Neural cell (in vitro differentiated cells): ENCODE measurements around the gene RBMS2. TPM values are rescaled to one million over a fixed set of nuclear protein-coding genes. Genes with fewer than 3 reads are reported as not detected.

Experiments used
- H2AFZ ChIP-seq: fragments of 200-600, 300-800 bp; sonication (generic), shearing (Covaris generic); 2 replicates; pipeline ENCODE4 v1.6.0; 2014; ENCODE audit warnings: low read depth, mild to moderate bottlenecking, antibody characterized with exemption, low read length, moderate library complexity
- H3F3A ChIP-seq: fragments of 200-600 bp; shearing (Covaris generic); 2 replicates; pipeline ENCODE4 v1.6.1; 2016; ENCODE audit warnings: mild to moderate bottlenecking, moderate library complexity, mixed read lengths, antibody characterized with exemption, low read length; ENCODE audit not compliant: insufficient read depth, poor library complexity, severe bottlenecking
- H3K27ac ChIP-seq: fragments of 200-600, 300-800 bp; sonication (generic), shearing (Covaris generic); 2 replicates; pipeline ENCODE4 v1.5.1; 2014; ENCODE audit warnings: mild to moderate bottlenecking, low read length, moderate library complexity
- H3K27me3 ChIP-seq: fragments of 300-800, 200-600 bp; sonication (generic), shearing (Covaris generic); 2 replicates; pipeline ENCODE4 v1.6.0; 2014; ENCODE audit warnings: mild to moderate bottlenecking, low read depth, low read length, moderate library complexity; ENCODE audit not compliant: insufficient read depth
- H3K36me3 ChIP-seq: fragments of 300-800, 200-600 bp; sonication (generic), shearing (Covaris generic); 2 replicates; pipeline ENCODE4 v1.5.1; 2014; ENCODE audit warnings: mild to moderate bottlenecking, antibody characterized with exemption, low read length, moderate library complexity; ENCODE audit not compliant: insufficient read depth
- H3K4me2 ChIP-seq: fragments of 300-800, 200-600 bp; sonication (generic), shearing (Covaris generic); 2 replicates; pipeline ENCODE4 v1.6.0; 2014; ENCODE audit warnings: mild to moderate bottlenecking, low read length
- H3K4me3 ChIP-seq: fragments of 300-800, 200-600 bp; sonication (generic), shearing (Covaris generic); 2 replicates; pipeline ENCODE4 v1.5.1; 2014; ENCODE audit warnings: mild to moderate bottlenecking, low read length, moderate library complexity
- H3K79me2 ChIP-seq: fragments of 200-600 bp; shearing (Covaris generic); replicated peaks from 2 replicates; pipeline ENCODE4 v1.6.0; 2014; ENCODE audit warnings: mild to moderate bottlenecking, low read length, moderate library complexity; ENCODE audit not compliant: insufficient read depth
- H3K9ac ChIP-seq: fragments of 300-800, 200-600 bp; sonication (generic), shearing (Covaris generic); 2 replicates; pipeline ENCODE4 v1.6.1; 2016; ENCODE audit warnings: mild to moderate bottlenecking, low read length, mixed read lengths
- H3K9me2 ChIP-seq: fragments of 200-600 bp; shearing (Covaris generic); 2 replicates; pipeline ENCODE4 v1.6.1; 2016; ENCODE audit warnings: mild to moderate bottlenecking, low read length, mixed read lengths; ENCODE audit not compliant: insufficient read depth
- H3K9me3 ChIP-seq: fragments of 200-600, 300-800 bp; sonication (generic), shearing (Covaris generic); 2 replicates; pipeline ENCODE4 v1.6.1; 2016; ENCODE audit warnings: mild to moderate bottlenecking, mixed run types, low read length, moderate library complexity, mixed read lengths
- H4K20me1 ChIP-seq: fragments of 200-600 bp; shearing (Covaris generic); 2 replicates; pipeline ENCODE4 v1.6.1; 2016; ENCODE audit warnings: mild to moderate bottlenecking, mixed run types; ENCODE audit not compliant: insufficient read depth
- CTCF ChIP-seq: fragments of 450-650 bp; IDR thresholded peaks from 2 replicates; pipeline ENCODE4 v1.5.1; 2014; ENCODE audit warnings: antibody characterized with exemption, mild to moderate bottlenecking, moderate library complexity; ENCODE audit not compliant: poor library complexity, severe bottlenecking
- EP300 ChIP-seq: fragments of 450-650 bp; conservative IDR thresholded peaks from 2 replicates; pipeline ENCODE4 v1.6.1; 2014; ENCODE audit warnings: antibody characterized with exemption, mild to moderate bottlenecking, moderate library complexity; ENCODE audit not compliant: poor library complexity, severe bottlenecking
- MXI1 ChIP-seq: fragments of 450-650 bp; conservative IDR thresholded peaks from 2 replicates; pipeline ENCODE4 v1.6.1; 2014; ENCODE audit warnings: antibody characterized with exemption, mild to moderate bottlenecking; ENCODE audit not compliant: poor library complexity, severe bottlenecking
- POLR2AphosphoS5 ChIP-seq: IDR thresholded peaks from 2 replicates; pipeline ENCODE4 v1.6.1; 2012
- RAD21 ChIP-seq: fragments of 450-650 bp; conservative IDR thresholded peaks from 2 replicates; pipeline ENCODE4 v1.6.1; 2014; ENCODE audit warnings: antibody characterized with exemption, mild to moderate bottlenecking, moderate library complexity
- REST ChIP-seq: IDR thresholded peaks from 2 replicates; pipeline ENCODE4 v1.6.1; 2012; ENCODE audit warnings: borderline replicate concordance
- TAF1 ChIP-seq: IDR thresholded peaks from 2 replicates; pipeline ENCODE4 v1.6.1; 2012; ENCODE audit warnings: low read depth
- polyA plus RNA-seq: library from polyadenylated mRNA; depleted of rRNA; stranded (reverse); fragments of >200 nt; gene quantifications from 2 replicates; pipeline ENCODE4 v1.2.3, GENCODE V29; 2014

RBMS2 gene
- polyA plus RNA-seq, 1 donor from 2014 or later: 2.4 TPM

DNA sequence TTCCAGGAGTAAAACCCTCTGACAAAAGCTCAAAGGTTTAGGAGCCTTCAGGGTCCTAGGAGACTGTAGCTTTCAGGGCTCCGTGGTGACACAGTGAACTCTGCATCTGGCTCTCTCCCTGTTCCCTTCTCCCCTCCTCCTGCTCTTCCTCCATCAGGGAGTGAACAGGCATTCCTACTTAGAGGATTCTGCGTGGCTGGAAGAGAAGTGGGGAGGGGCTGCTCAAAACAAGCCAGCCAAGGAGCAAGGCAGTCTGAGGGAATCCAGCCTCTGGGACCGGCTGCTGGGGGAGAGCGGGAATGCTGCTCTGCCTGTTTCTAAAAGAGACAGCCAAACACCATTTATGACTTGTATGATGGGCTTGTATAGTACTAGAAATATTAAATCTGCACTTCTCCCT, 49.5 kb downstream of the RBMS2 start:
- Histone ChIP-seq H3K36me3 (no peaks in the 10 kb centered on the region), H3K9me3 (no peaks in the 10 kb centered on the region), H3K4me3 (no peak overlapping the region), H4K20me1 (no peaks in the 10 kb centered on the region), H3F3A (no peaks in the 10 kb centered on the region), H2AFZ (no peak overlapping the region), H3K79me2 (no peaks in the 10 kb centered on the region), H3K9ac (no peak overlapping the region), H3K9me2 (no peaks in the 10 kb centered on the region), H3K27ac (no peak overlapping the region), H3K4me2 (no peak overlapping the region), H3K27me3 (no peaks in the 10 kb centered on the region)
- TF ChIP-seq CTCF (no peak), REST (no peak), MXI1 (no peak), POLR2AphosphoS5 (no peak), EP300 (no peak)

DNA sequence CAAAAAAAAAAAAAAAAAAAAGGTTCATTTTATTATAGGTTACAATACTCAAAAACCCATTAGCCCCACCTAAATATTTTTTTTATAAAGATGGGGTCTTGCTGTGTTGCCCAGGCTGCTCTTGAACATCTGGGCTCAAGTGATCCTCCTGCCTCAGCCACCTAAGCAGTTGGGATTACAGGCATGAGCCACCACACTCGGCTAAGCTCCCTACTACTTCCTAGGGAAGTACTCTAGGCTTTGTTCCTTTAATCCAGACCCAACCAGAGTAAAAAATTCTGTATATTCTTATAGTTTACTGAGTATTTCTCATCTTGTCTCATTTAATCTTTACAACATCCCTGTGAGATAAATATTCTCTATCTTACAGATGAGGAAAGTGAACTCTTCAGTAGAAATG, 50.7 kb downstream of the RBMS2 start:
- Histone ChIP-seq H3K27ac (no peak overlapping the region), H3K79me2 (no peaks in the 10 kb centered on the region), H3K36me3 (no peaks in the 10 kb centered on the region), H3K27me3 (no peaks in the 10 kb centered on the region), H2AFZ (no peak overlapping the region), H3K4me2 (no peak overlapping the region), H3K9ac (no peak overlapping the region), H3F3A (no peaks in the 10 kb centered on the region), H4K20me1 (no peaks in the 10 kb centered on the region), H3K4me3 (no peak overlapping the region), H3K9me3 (no peaks in the 10 kb centered on the region), H3K9me2 (no peaks in the 10 kb centered on the region)
- no peak for TF ChIP-seq RAD21
- no peak for TF ChIP-seq POLR2AphosphoS5
- no peak for TF ChIP-seq MXI1
- no peak for TF ChIP-seq EP300
- no peak for TF ChIP-seq TAF1
- no peak for TF ChIP-seq REST
